ENCODE data around the gene ABCA13. TPM values are rescaled to one million over a fixed set of nuclear protein-coding genes. Genes with fewer than 3 reads are reported as not detected.

The ABCA13 gene
- total RNA-seq, 1 experiment from 2014 or later = 1.7 TPM

- ChIA-PET POLR2A (no interaction called here), CTCF (no interaction called here)
- DNase-seq (ENCODE audit: low read depth, low spot score) (no peak), ATAC-seq (no peak)
- no TSS peak for BruUV-seq (replicated peaks)
- Histone ChIP-seq H3K27ac (ENCODE audit: low read length) (no peak overlapping the region), H3K36me3 (ENCODE audit: control insufficient read depth, insufficient read depth, low read length) (no peaks in the 10 kb centered on the region), H3K9me3 (ENCODE audit: control insufficient read depth, insufficient read depth, low read depth, low read length) (no peaks in the 10 kb centered on the region), H3K4me1 (ENCODE audit: control insufficient read depth, insufficient read depth, low read length) (no peaks in the 10 kb centered on the region), H3K4me3 (ENCODE audit: low read depth in 2 of 2, low read length in 2 of 2) (no peak overlapping the region), H3K27me3 (ENCODE audit: control insufficient read depth, insufficient read depth, low read length) (no peaks in the 10 kb centered on the region)
- TF ChIP-seq POLR2AphosphoS5 (IDR thresholded peaks at IDR 0.05; ENCODE audit: low read depth, low read length) = no peak
- TF ChIP-seq CTCF (IDR thresholded peaks at IDR 0.05) = no peak
- TF ChIP-seq SIN3A (IDR thresholded peaks at IDR 0.05; ENCODE audit: borderline replicate concordance, insufficient read depth, low read depth, low read length) = no peak
- TF ChIP-seq TCF7L2 (IDR thresholded peaks at IDR 0.05; ENCODE audit: low read depth, low read length) = no peak
- TF ChIP-seq REST (IDR thresholded peaks at IDR 0.05; ENCODE audit: insufficient read depth in 1 of 2, low read depth in 2 of 2, low read length in 1 of 2) = no peak
- in situ Hi-C loops (cut with HindIII; ENCODE audit: low pct_unique_long_range_greater_than_20kb, low sequenced_read_pairs) (no loop called here), intact Hi-C loops (cut with micrococcal nuclease; ENCODE audit: unreplicated experiment) (no loop called here)
These were observed 179.3 kb downstream of the ABCA13 start for GRCh38 chr7:48350515-48350914.

DNA sequence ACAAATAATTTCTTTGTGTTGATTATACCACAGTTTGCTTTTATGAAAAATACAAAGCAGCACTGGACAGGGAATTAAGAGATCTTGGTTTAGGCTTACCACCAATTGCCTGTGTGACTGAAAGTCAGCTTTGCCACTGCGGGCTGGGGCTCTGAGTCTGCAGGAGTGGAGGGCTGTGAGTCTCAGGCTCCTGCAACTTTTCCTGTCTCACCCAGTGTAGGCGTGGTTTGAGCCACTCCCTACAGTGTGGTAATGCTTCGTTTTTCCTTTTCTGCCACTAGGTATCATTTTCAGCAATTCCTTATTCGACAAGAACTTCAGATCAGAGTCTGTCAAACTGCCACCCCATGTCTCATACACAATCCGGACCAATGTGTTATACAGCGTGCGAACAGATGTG is 180.6 kb downstream of the ABCA13 start:
- BruUV-seq (replicated peaks) = no TSS peak
- ChIA-PET CTCF (no interaction called here), POLR2A (no interaction called here)
- ATAC-seq = no peak
- no peaks in the 10 kb centered on the region for H3K4me1 ChIP-seq (ENCODE audit: control insufficient read depth, insufficient read depth, low read length)
- no peaks in the 10 kb centered on the region for H3K36me3 ChIP-seq (ENCODE audit: control insufficient read depth, insufficient read depth, low read length)
- H3K9me3 ChIP-seq (ENCODE audit: control insufficient read depth, insufficient read depth, low read depth, low read length) = no peaks in the 10 kb centered on the region
- in situ Hi-C loops (cut with HindIII; ENCODE audit: low pct_unique_long_range_greater_than_20kb, low sequenced_read_pairs) = no loop called here
- TF ChIP-seq CTCF (IDR thresholded peaks at IDR 0.05) (no peak), SIN3A (IDR thresholded peaks at IDR 0.05; ENCODE audit: borderline replicate concordance, insufficient read depth, low read depth, low read length) (no peak), TCF7L2 (IDR thresholded peaks at IDR 0.05; ENCODE audit: low read depth, low read length) (no peak), POLR2AphosphoS5 (IDR thresholded peaks at IDR 0.05; ENCODE audit: low read depth, low read length) (no peak), REST (IDR thresholded peaks at IDR 0.05; ENCODE audit: insufficient read depth in 1 of 2, low read depth in 2 of 2, low read length in 1 of 2) (no peak)
- no peak for DNase-seq (ENCODE audit: low read depth, low spot score)
- intact Hi-C loops (cut with micrococcal nuclease; ENCODE audit: unreplicated experiment) = no loop called here
- no peaks in the 10 kb centered on the region for H3K27me3 ChIP-seq (ENCODE audit: control insufficient read depth, insufficient read depth, low read length)
- H3K4me3 ChIP-seq (ENCODE audit: low read depth in 2 of 2, low read length in 2 of 2) = no peak overlapping the region
- H3K27ac ChIP-seq (ENCODE audit: low read length) = no peak overlapping the region

Measured in Panc1 (cell line).